Hippocampal formation (tissue), 2 donors: Measurements from ENCODE around the gene NXN.
A peak's percentile ranks its signal among the peaks of the same experiment; 100 is the strongest.
"Not testable (repeated sequence)": the region's sequence is repeated elsewhere in the genome, so short reads cannot be mapped to it uniquely, and the experiment has no call there.

Experiments
- DNase-seq, 2 donors: peaks; one replicate each; lab custom pipeline; 2025; lab: John Stamatoyannopoulos, UW

The NXN gene

GRCh38 chr17:979212-979538 is 401 bp downstream of the NXN start:
- no peak for DNase-seq

- no peak for DNase-seq
These were observed 1.2 kb downstream of the NXN start for GRCh38 chr17:978103-979093.

- DNase-seq: no peak
These were observed 2.4 kb downstream of the NXN start for GRCh38 chr17:977166-977565.

- DNase-seq: no peak
These were observed 3.3 kb downstream of the NXN start for GRCh38 chr17:976312-976711.

- DNase-seq: peak; percentile 4 to 16
These were observed 4.1 kb downstream of the NXN start for GRCh38 chr17:975371-975915.

GRCh38 chr17:974778-975177 is 4.8 kb downstream of the NXN start:
- not testable (repeated sequence) for DNase-seq

GRCh38 chr17:973053-973452 is 6.5 kb downstream of the NXN start:
- DNase-seq: no peak

DNA sequence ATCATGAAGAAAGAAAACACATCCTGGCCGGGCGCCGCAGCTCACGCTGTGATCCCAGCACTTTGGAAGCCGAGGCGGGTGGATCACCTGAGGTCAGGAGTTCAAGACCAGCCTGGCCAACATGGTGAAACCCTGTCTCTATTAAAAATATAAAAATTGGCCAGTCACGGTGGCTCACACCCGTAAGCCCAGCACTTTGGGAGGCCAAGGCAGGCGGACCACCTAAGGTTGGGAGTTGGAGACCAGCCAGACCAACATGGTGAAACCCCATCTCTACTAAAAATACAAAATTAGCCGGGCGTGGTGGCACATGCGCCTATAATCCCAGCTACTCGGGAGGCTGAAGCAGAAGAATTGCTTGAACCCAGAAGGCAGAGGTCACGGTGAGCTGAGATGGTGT is 7.7 kb downstream of the NXN start:
- not testable (repeated sequence) for DNase-seq

GRCh38 chr17:970364-970763 is 9.2 kb downstream of the NXN start:
- DNase-seq: no peak

- no peak for DNase-seq
These were observed 9.7 kb downstream of the NXN start for GRCh38 chr17:969811-970355.

- DNase-seq: no peak
These were observed 10.5 kb downstream of the NXN start for GRCh38 chr17:968812-969730.

DNA sequence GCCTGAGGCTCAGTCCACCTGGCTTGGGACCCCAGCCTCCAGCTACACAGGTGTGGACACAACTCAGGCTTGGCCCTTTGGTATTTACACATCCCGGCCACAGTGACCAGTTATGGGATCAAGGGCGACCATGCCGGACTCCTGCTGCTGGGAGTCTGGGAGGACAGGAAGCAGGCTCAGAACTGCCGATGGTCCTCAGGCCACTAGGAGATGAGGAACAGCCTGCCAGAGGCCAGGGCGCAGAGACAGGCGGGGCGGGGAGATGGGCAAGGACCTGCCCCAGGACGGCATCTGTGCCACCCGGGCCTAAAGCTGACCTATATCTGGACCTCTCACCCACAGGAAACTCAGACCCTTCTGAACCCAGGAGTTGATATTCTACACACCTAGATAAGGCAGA is 12.5 kb downstream of the NXN start:
- no peak for DNase-seq

DNA sequence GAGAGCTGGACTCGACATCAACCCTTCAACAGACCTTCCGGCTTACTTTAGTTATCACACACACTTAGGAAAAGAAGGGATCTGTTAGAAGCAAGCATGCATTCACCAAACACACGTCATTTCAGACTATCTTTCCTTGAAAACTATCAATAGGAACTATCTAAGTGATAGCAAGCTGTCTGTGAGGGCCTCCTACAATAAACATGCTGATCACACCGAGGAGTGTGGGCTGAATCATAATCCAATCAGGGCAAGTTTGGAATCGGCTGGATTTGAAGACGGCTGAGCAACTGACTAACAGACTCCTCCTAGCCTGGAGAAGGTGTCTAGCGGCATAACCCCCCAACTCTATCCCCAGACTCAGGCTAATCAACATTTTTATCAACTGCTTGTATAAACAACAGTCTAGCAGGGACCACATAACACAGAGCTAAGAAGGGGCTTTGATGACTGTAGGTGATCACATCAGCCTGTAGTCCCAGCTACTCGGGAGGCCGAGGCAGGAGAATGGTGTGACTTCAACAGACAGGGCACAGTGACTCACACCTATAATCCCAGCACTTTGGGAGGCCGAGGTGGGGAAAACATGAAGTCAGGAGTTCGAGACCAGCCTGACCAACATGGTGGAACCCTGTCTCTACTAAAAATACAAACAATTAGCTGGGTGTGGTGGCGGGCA is 14.1 kb downstream of the NXN start:
- DNase-seq: no peak

- DNase-seq: no peak
These were observed 14.7 kb downstream of the NXN start for GRCh38 chr17:964876-965275.

- DNase-seq: no peak
These were observed 16.9 kb downstream of the NXN start for GRCh38 chr17:962670-963069.

GRCh38 chr17:962166-962565 is 17.4 kb downstream of the NXN start:
- no peak for DNase-seq

- DNase-seq: no peak
These were observed 20.7 kb downstream of the NXN start for GRCh38 chr17:958712-959451.

GRCh38 chr17:957856-958421 is 21.6 kb downstream of the NXN start:
- DNase-seq: no peak

- DNase-seq: no peak
These were observed 22.7 kb downstream of the NXN start for GRCh38 chr17:956905-957304.

- DNase-seq: no peak
These were observed 25.0 kb downstream of the NXN start for GRCh38 chr17:954431-955164.
